Smooth muscle cell (in vitro differentiated cells): ENCODE measurements around the gene DUSP9. TPM values are rescaled to one million over a fixed set of nuclear protein-coding genes. Genes with fewer than 3 reads are reported as not detected.

Experiments used
- DNase-seq: peaks from one replicate; lab custom pipeline; 2025; ENCODE audit not compliant: unreplicated experiment; lab: John Stamatoyannopoulos, UW
- H2AFZ ChIP-seq: fragments of 200-600 bp; sonication (generic); 2 replicates; pipeline ENCODE4 v1.6.0; 2016; ENCODE audit warnings: antibody characterized with exemption, low read depth, mild to moderate bottlenecking
- H3F3A ChIP-seq: fragments of 200-600 bp; sonication (generic); 2 replicates; pipeline ENCODE4 v1.6.0; 2017; ENCODE audit warnings: antibody characterized with exemption, low read depth
- H3K27ac ChIP-seq: fragments of 200-600 bp; sonication (generic); 2 replicates; pipeline ENCODE4 v1.5.1; 2016; ENCODE audit warnings: low read depth, mild to moderate bottlenecking
- H3K27me3 ChIP-seq: fragments of 200-600 bp; sonication (generic); 2 replicates; pipeline ENCODE4 v1.6.1; 2016; ENCODE audit warnings: low read depth, mild to moderate bottlenecking
- H3K36me3 ChIP-seq: fragments of 200-600 bp; sonication (generic); 2 replicates; pipeline ENCODE4 v1.5.1; 2016; ENCODE audit warnings: low read depth
- H3K4me1 ChIP-seq: fragments of 200-600 bp; sonication (generic); 2 replicates; pipeline ENCODE4 v1.5.1; 2016; ENCODE audit warnings: low read depth
- H3K4me2 ChIP-seq: fragments of 200-600 bp; sonication (generic); 2 replicates; pipeline ENCODE4 v1.6.0; 2016; ENCODE audit warnings: mild to moderate bottlenecking
- H3K4me3 ChIP-seq: fragments of 200-600 bp; sonication (generic); 2 replicates; pipeline ENCODE4 v1.5.1; 2016; ENCODE audit warnings: mild to moderate bottlenecking
- H3K79me2 ChIP-seq: fragments of 200-600 bp; sonication (generic); 2 replicates; pipeline ENCODE4 v1.6.0; 2016; ENCODE audit warnings: low read depth, mild to moderate bottlenecking
- H3K9ac ChIP-seq: fragments of 200-600 bp; sonication (generic); 2 replicates; pipeline ENCODE4 v1.6.0; 2016; ENCODE audit warnings: low read depth
- H3K9me3 ChIP-seq: fragments of 200-600 bp; sonication (generic); replicated peaks from 2 replicates; pipeline ENCODE4 v1.5.1; 2016; ENCODE audit warnings: low read depth
- H4K20me1 ChIP-seq: fragments of 200-600 bp; sonication (generic); 2 replicates; pipeline ENCODE4 v1.6.0; 2016; ENCODE audit warnings: low read depth
- WGBS: methylation state at CpG from one replicate; pipeline ENCODE4 v1.1.7; 2016; ENCODE audit warnings: low lambda C conversion rate; 5-methylcytosine and 5-hydroxymethylcytosine counted together
- polyA plus RNA-seq: library from polyadenylated mRNA; unstranded; fragments of >200 nt; fragmentation: Nextera tagmentation; extraction: Ambion mirVana; gene quantifications from 2 replicates; pipeline ENCODE4 v1.2.1, GENCODE V29; 2016
- total RNA-seq: library from RNA; depleted of rRNA; stranded (reverse); fragments of >200 nt; gene quantifications from 2 replicates; pipeline ENCODE4 v1.2.3, GENCODE V29; 2014
- TF ChIP-seq, protein P1 (sequence below): fragments of 200-600 bp; sonication (generic); IDR thresholded peaks from 2 replicates; pipeline ENCODE4 v1.5.1; 2017; ENCODE audit warnings: borderline replicate concordance, mild to moderate bottlenecking, antibody characterized with exemption; ENCODE audit not compliant: insufficient read depth, poor library complexity, severe bottlenecking

Gene DUSP9
- total and polyA plus RNA-seq, 2 experiments from 2014 or later, result 3.0 to 11.3 TPM

DNA sequence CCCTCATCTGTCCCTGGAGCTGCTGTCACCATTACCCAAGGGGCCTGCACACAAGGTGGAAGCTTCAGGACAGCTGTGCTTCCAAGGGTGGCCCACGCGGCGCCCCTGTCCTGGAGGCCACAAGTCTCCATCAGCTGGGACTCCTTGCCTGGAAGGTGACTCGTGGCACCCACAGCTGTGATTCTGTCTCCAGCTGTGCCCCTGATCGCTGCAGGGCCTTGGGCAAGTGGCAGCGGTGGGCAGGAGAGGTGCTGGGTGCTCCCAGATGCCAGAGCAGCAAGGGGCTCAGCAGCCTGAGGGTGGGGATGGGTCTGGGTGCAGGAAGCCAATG lies 9.0 kb upstream of the DUSP9 start:
- Histone ChIP-seq H2AFZ (no peak overlapping the region), H3K27me3 (no peaks in the 10 kb centered on the region), H3K79me2 (no peaks in the 10 kb centered on the region), H3K9ac (no peak overlapping the region), H4K20me1 (no peaks in the 10 kb centered on the region), H3K4me3 (no peak overlapping the region), H3K9me3 (no peaks in the 10 kb centered on the region), H3F3A (no peaks in the 10 kb centered on the region), H3K27ac (no peak overlapping the region), H3K4me2 (no peak overlapping the region), H3K36me3 (no peaks in the 10 kb centered on the region), H3K4me1 (no peaks in the 10 kb centered on the region)
- TF ChIP-seq, protein P1, sequence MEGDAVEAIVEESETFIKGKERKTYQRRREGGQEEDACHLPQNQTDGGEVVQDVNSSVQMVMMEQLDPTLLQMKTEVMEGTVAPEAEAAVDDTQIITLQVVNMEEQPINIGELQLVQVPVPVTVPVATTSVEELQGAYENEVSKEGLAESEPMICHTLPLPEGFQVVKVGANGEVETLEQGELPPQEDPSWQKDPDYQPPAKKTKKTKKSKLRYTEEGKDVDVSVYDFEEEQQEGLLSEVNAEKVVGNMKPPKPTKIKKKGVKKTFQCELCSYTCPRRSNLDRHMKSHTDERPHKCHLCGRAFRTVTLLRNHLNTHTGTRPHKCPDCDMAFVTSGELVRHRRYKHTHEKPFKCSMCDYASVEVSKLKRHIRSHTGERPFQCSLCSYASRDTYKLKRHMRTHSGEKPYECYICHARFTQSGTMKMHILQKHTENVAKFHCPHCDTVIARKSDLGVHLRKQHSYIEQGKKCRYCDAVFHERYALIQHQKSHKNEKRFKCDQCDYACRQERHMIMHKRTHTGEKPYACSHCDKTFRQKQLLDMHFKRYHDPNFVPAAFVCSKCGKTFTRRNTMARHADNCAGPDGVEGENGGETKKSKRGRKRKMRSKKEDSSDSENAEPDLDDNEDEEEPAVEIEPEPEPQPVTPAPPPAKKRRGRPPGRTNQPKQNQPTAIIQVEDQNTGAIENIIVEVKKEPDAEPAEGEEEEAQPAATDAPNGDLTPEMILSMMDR, result no peak
- no peak for DNase-seq
- 88% methylated on average over 6 of the region's 6 CpGs for WGBS

DNA sequence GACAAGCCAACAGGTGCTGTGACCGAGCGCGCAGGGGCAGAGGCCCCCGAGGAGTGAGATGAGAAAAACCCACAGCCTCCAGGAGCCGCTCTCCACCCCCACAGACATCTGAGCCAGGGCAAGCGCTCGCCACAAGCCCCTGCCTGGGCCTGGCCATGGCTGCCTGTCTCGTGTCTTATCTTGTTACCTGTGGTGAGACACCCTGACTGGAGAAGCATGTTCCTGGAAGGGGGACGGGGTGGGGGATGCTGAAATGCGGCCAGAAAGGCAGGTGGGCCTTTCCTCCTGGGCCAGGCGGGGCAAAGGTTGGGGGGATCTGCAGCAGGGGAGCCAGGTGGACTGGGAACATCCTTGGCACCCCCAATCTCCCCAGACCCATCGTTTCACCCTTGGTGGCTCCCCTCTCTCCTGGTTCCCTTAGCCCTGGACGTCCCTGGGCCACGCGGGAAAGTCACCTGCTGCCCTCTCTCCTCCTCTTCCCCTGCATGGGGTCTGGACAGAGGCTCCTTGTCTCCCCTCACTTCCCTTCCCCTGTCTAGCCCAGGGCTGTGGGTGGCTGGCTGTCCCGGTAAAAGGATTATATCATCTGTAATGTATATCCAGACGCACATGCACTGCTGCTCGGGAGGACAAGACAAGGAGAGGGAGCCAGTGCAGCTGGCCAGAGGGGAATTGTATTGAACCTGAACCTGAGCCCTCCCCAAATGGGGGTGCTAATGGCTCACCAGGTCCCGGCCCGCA lies 8.4 kb upstream of the DUSP9 start:
- no peak overlapping the region for H3K9ac ChIP-seq
- H3K9me3 ChIP-seq, result no peaks in the 10 kb centered on the region
- DNase-seq, result no peak
- 71% methylated on average over 19 of the region's 20 CpGs for WGBS
- no peak overlapping the region for H3K4me2 ChIP-seq
- no peaks in the 10 kb centered on the region for H4K20me1 ChIP-seq
- H3K4me1 ChIP-seq, result peaks cover under 1% of the 10 kb centered on the region
- H3F3A ChIP-seq, result no peaks in the 10 kb centered on the region
- no peak overlapping the region for H2AFZ ChIP-seq
- no peaks in the 10 kb centered on the region for H3K36me3 ChIP-seq
- no peaks in the 10 kb centered on the region for H3K79me2 ChIP-seq
- no peak overlapping the region for H3K4me3 ChIP-seq
- H3K27me3 ChIP-seq, result no peaks in the 10 kb centered on the region
- TF ChIP-seq, protein P1, result no peak
- no peak overlapping the region for H3K27ac ChIP-seq

DNA sequence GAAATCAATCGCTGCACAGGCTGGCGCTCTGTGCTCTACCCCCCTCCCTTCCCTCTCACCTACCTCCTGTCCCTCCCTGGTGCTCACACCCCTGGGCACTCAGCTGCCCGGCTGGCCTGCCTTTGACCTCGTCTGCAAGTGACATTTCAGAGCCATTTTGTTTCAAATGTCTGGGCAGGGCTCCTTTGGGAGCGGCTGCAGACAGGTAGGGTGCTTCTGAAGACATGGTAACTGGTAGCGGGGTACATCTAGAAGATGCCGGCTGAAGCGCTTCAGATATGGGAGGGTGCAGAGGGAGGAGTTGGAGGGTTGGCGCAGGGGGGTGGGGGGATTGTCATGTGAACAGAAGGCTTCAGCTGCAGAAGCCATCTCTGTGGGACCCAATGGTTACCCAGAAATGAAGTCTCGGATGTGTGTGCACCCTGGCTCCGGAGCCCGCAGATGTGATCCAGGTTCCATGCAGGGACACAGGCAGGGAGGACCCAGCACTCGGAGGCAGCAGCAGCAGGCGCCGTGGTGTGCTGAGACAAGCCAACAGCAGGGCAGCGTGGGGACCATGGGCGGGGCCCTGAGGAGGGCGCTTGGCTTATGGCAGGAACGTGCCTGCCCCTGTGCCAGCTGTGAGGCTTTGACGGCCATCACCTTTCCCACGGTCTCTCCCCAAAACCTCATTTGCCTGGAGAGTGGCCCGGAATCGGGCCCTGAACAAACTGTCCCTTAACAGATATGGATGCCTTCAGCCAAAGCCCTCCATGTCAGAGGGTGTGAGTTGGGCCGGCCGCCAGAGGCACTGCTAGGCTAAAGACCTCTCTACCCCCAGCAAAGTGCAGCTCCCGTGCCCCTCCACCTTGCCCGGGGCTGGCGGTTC lies 7.6 kb upstream of the DUSP9 start:
- Histone ChIP-seq H3K4me2 (no peak overlapping the region), H3K79me2 (no peaks in the 10 kb centered on the region), H2AFZ (no peak overlapping the region), H3K36me3 (no peaks in the 10 kb centered on the region), H3K27me3 (peaks cover under 1% of the 10 kb centered on the region), H3K9ac (no peak overlapping the region), H4K20me1 (no peaks in the 10 kb centered on the region), H3F3A (no peaks in the 10 kb centered on the region), H3K27ac (no peak overlapping the region), H3K4me1 (peaks cover 3% of the 10 kb centered on the region), H3K4me3 (no peak overlapping the region), H3K9me3 (no peaks in the 10 kb centered on the region)
- TF ChIP-seq, protein P1, result no peak
- 86% methylated on average over 28 of the region's 28 CpGs for WGBS
- DNase-seq, result no peak
